Loucy (cell line): ENCODE data around the gene AGT.
"Not testable (repeated sequence)": the region's sequence is repeated elsewhere in the genome, so short reads cannot be mapped to it uniquely, and the experiment has no call there.

ENCODE experiments used
- H2AFZ ChIP-seq: fragments of 200-600 bp; sonication (generic); 2 replicates; pipeline ENCODE4 v1.6.0; 2016; ENCODE audit warnings: antibody characterized with exemption, mild to moderate bottlenecking, low read length, moderate library complexity
- H3F3A ChIP-seq: fragments of 200-600 bp; 2 replicates; pipeline ENCODE4 v1.6.0; 2016; ENCODE audit warnings: antibody characterized with exemption, low read depth, mild to moderate bottlenecking
- H3K27me3 ChIP-seq: fragments of 200-600 bp; sonication (generic); 2 replicates; pipeline ENCODE4 v1.6.1; 2014; ENCODE audit warnings: low read length, mild to moderate bottlenecking; ENCODE audit not compliant: insufficient read depth, poor library complexity, severe bottlenecking
- H3K36me3 ChIP-seq: fragments of 200-600 bp; sonication (generic); 2 replicates; pipeline ENCODE4 v1.6.1; 2016; ENCODE audit warnings: low read length; ENCODE audit not compliant: insufficient read depth
- H3K4me1 ChIP-seq: fragments of 200-600 bp; sonication (generic); 2 replicates; pipeline ENCODE4 v1.5.1; 2014; ENCODE audit warnings: low read length, mild to moderate bottlenecking; ENCODE audit not compliant: insufficient read depth, poor library complexity, severe bottlenecking
- H3K4me2 ChIP-seq: fragments of 200-600 bp; sonication (generic); 2 replicates; pipeline ENCODE4 v1.6.0; 2014; ENCODE audit warnings: antibody characterized with exemption, low read length, low read depth, mild to moderate bottlenecking; ENCODE audit not compliant: poor library complexity, severe bottlenecking
- H3K4me3 ChIP-seq: fragments of 200-600 bp; sonication (generic); 2 replicates; pipeline ENCODE4 v1.5.1; 2014; ENCODE audit warnings: low read length, mild to moderate bottlenecking, mixed read lengths; ENCODE audit not compliant: poor library complexity, severe bottlenecking
- H3K79me2 ChIP-seq: fragments of 200-600 bp; sonication (generic); 2 replicates; pipeline ENCODE4 v1.6.1; 2014; ENCODE audit warnings: low read length; ENCODE audit not compliant: insufficient read depth
- H3K9ac ChIP-seq: fragments of 200-600 bp; sonication (generic); 2 replicates; pipeline ENCODE4 v1.6.0; 2014; ENCODE audit warnings: mild to moderate bottlenecking, low read depth, low read length, moderate library complexity; ENCODE audit not compliant: poor library complexity, severe bottlenecking
- H3K9me2 ChIP-seq: fragments of 200-600 bp; sonication (generic); replicated peaks from 2 replicates; pipeline ENCODE4 v1.6.1; 2016; ENCODE audit warnings: low read depth, low read length, mixed read lengths
- H3K9me3 ChIP-seq: fragments of 200-600 bp; sonication (generic); 2 replicates; pipeline ENCODE4 v1.6.1; 2014; ENCODE audit warnings: mild to moderate bottlenecking, antibody characterized with exemption, low read length, low read depth; ENCODE audit not compliant: insufficient read depth
- H4K20me1 ChIP-seq: fragments of 200-600 bp; sonication (generic); 2 replicates; pipeline ENCODE4 v1.6.0; 2014; ENCODE audit warnings: antibody characterized with exemption, low read length, mild to moderate bottlenecking; ENCODE audit not compliant: insufficient read depth, poor library complexity, severe bottlenecking
- EZH2phosphoT487 ChIP-seq: fragments of 200-600 bp; IDR thresholded peaks from 2 replicates; pipeline ENCODE4 v1.6.1; 2018; ENCODE audit warnings: antibody characterized with exemption, mild to moderate bottlenecking, moderate library complexity, borderline replicate concordance
- TF ChIP-seq, protein P1 (sequence below): fragments of 200-600 bp; sonication (generic); conservative IDR thresholded peaks from 2 replicates; pipeline ENCODE4 v1.5.1; 2014; ENCODE audit warnings: mild to moderate bottlenecking, antibody characterized with exemption, low read length

Gene AGT

DNA sequence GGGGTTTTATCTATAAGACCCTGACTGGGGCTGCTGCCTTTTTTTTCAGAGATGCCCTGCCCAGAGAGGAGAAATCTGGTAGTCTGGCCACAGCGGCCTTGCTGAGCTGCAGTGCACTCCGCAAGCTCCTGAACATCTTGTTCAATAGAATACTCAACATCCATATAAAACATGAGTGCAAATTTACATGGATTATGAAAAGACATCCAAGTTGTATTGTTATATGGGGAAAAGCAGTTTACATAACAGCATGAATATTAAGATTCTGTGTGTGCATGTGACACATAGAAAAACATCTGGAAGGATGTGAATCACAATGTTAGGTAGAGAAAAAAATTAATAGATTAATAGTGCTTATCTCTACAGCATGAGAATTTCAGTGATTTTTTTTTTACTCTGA is 55.2 kb downstream of the AGT start:
- Histone ChIP-seq H3K4me2 (no peak overlapping the region), H3K4me3 (no peak overlapping the region), H2AFZ (no peak overlapping the region), H3K9me2 (no peaks in the 10 kb centered on the region), H3K4me1 (no peaks in the 10 kb centered on the region), H3F3A (no peaks in the 10 kb centered on the region), H3K9me3 (no peaks in the 10 kb centered on the region), H3K9ac (no peak overlapping the region), H4K20me1 (no peaks in the 10 kb centered on the region), H3K27me3 (no peaks in the 10 kb centered on the region), H3K36me3 (peaks cover 46% of the 10 kb centered on the region; the same call in 1 of the 2 replicates), H3K79me2 (peaks cover 3% of the 10 kb centered on the region; the same call in 1 of the 2 replicates)
- TF ChIP-seq EZH2phosphoT487 = no peak
- TF ChIP-seq, protein P1, sequence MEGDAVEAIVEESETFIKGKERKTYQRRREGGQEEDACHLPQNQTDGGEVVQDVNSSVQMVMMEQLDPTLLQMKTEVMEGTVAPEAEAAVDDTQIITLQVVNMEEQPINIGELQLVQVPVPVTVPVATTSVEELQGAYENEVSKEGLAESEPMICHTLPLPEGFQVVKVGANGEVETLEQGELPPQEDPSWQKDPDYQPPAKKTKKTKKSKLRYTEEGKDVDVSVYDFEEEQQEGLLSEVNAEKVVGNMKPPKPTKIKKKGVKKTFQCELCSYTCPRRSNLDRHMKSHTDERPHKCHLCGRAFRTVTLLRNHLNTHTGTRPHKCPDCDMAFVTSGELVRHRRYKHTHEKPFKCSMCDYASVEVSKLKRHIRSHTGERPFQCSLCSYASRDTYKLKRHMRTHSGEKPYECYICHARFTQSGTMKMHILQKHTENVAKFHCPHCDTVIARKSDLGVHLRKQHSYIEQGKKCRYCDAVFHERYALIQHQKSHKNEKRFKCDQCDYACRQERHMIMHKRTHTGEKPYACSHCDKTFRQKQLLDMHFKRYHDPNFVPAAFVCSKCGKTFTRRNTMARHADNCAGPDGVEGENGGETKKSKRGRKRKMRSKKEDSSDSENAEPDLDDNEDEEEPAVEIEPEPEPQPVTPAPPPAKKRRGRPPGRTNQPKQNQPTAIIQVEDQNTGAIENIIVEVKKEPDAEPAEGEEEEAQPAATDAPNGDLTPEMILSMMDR = no peak

DNA sequence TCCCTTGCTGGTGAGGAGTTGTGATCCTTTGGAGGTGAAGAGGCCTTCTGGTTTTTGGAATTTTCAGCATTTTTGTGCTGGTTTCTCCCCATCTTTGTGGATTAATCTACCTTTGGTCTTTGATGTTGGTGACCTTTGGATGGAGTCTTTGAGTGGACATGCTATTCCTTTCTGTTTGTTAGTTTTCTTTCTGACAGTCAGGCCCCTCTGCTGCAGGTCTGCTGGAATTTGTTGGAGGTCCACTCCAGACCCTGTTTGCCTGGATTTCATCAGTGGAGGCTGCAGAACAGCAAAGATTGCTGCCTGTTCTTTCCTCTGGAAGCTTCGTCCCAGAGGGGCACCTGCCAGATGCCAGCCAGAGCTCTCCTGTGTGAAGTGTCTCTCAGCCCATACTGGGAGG is 55.8 kb downstream of the AGT start:
- not testable (repeated sequence) for H4K20me1 ChIP-seq, H3K79me2 ChIP-seq, H3K4me1 ChIP-seq, H3K27me3 ChIP-seq, H3F3A ChIP-seq, H3K9ac ChIP-seq, H3K4me2 ChIP-seq, H3K4me3 ChIP-seq, H2AFZ ChIP-seq, H3K9me3 ChIP-seq, H3K9me2 ChIP-seq
- H3K36me3 ChIP-seq = peaks cover 40% of the 10 kb centered on the region; the same call in 1 of the 2 replicates

DNA sequence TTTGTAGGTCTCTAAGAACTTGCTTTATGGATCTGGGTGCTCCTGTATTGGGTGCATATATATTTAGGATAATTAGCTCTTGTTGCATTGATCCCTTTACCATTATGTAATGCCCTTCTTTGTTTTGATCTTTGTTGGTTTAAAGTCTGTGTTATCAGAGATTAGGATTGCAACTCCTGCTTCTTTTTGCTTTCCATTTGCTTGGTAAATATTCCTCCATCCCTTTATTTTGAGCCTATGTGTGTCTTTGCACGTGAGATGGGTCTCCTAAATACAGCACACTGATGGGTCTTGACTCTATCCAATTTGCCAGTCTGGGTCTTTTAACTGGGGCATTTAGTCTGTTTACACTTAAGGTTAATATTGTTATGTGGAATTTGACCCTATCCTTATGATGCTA is 57.2 kb downstream of the AGT start:
- not testable (repeated sequence) for H3K4me3 ChIP-seq, H3K4me1 ChIP-seq, H3K9me2 ChIP-seq, H3K9me3 ChIP-seq, H3K4me2 ChIP-seq, H2AFZ ChIP-seq, H3K27me3 ChIP-seq, H3K9ac ChIP-seq, H3F3A ChIP-seq, H4K20me1 ChIP-seq
- Histone ChIP-seq H3K79me2 (peaks cover 18% of the 10 kb centered on the region; the same call in 1 of the 2 replicates), H3K36me3 (peaks cover 28% of the 10 kb centered on the region; the same call in 1 of the 2 replicates)
